ENCODE results near the gene ZDHHC14. TPM values are rescaled to one million over a fixed set of nuclear protein-coding genes. Genes with fewer than 3 reads are reported as not detected.

ZDHHC14 gene
- total RNA-seq, 2 donors from 2014 or later, result 10.2 to 10.6 TPM

DNA sequence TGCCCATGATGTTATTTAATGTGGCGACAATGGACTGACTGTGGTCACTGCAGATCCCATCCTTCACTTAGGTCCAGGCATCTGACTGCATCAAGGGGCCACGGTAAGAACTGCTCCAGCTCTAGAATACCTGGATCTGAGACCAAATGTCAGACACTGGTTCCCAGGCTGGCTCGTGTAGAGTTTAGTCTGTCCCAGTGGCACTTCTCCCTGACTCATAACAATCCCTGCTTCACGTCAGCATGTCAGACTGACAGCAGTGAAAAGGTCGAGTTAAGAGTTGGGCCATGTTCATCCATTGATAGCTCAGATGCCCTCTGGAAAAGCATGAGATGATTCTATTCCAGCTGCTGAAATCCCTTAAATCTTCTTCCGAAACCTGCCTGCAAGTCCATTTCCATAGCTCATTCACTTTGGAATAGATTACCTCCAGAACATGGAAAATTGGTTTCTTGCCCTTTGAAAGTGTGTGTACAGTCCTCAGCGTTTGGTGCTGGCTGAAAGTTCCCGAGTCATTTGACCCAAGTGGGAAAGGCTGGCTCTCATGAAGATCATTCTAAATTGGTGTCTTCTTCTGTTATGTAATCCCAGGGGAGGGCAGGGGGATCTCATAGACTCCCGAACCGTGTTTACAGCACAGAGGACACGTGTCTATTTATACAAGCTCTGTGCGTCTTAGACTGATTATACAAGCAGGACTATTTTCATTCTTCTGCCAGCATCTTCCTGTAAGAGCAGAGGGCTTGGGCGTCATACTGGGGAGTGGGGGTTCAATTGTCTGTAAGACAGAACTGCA lies 160.8 kb downstream of the ZDHHC14 start:
- Histone ChIP-seq H3K36me3 (replicated peaks in 1 of 2; ENCODE audit: insufficient read depth in 1 of 2, low read depth in 2 of 2) (no peaks in the 10 kb centered on the region), H3K27me3 (no peaks in the 10 kb centered on the region), H3K27ac (no peak overlapping the region), H3K4me3 (no peak overlapping the region), H3K9me3 (no peaks in the 10 kb centered on the region), H3K4me1 (no peaks in the 10 kb centered on the region)
- DNase-seq (no peak), ATAC-seq (no peak)
- 77 to 79% methylated on average over 13 of the region's 13 CpGs for WGBS, 2 donors
- TF ChIP-seq, protein P1, sequence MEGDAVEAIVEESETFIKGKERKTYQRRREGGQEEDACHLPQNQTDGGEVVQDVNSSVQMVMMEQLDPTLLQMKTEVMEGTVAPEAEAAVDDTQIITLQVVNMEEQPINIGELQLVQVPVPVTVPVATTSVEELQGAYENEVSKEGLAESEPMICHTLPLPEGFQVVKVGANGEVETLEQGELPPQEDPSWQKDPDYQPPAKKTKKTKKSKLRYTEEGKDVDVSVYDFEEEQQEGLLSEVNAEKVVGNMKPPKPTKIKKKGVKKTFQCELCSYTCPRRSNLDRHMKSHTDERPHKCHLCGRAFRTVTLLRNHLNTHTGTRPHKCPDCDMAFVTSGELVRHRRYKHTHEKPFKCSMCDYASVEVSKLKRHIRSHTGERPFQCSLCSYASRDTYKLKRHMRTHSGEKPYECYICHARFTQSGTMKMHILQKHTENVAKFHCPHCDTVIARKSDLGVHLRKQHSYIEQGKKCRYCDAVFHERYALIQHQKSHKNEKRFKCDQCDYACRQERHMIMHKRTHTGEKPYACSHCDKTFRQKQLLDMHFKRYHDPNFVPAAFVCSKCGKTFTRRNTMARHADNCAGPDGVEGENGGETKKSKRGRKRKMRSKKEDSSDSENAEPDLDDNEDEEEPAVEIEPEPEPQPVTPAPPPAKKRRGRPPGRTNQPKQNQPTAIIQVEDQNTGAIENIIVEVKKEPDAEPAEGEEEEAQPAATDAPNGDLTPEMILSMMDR (IDR thresholded peaks at IDR 0.05), result no peak
- TF ChIP-seq POLR2A (IDR thresholded peaks at IDR 0.05), result no peak
- intact Hi-C loops (cut with DNase I), result no loop called here

DNA sequence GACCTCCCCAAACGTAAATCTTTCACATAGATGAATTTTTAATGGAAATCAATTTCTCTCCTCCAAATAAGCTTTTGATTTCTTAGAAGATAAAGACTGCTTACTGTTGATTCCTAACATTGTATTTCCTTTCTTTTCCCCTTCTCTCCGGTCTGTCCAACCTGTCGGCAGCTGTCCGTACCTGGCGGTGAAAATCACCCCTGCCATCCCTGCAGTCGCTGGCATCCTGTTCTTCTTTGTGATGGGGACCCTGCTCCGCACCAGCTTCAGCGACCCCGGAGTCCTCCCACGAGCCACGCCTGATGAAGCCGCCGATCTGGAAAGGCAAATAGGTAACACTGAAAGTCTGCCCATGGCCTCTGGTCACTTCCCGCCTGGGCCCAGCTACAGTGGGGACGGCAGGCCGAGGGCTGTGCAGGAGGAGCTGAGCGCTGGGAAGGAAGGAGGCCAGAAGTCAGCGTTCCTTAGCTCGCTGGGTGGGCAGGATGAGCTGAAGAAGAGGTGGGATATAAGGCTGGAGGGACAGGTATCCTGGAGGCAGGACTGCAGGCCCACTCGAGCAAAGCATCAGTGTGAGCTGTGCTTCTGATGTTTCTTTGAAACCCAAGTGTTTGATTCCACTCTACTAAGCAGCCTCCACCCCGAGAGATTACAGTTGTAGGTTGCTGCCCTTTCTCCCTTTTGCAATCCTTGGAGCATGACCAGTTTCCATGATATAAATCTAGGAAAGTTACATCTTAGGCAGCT lies 161.6 kb downstream of the ZDHHC14 start:
- Histone ChIP-seq H3K27me3 (no peaks in the 10 kb centered on the region), H3K4me1 (no peaks in the 10 kb centered on the region), H3K36me3 (replicated peaks in 1 of 2; ENCODE audit: insufficient read depth in 1 of 2, low read depth in 2 of 2) (no peaks in the 10 kb centered on the region), H3K27ac (no peak overlapping the region), H3K9me3 (no peaks in the 10 kb centered on the region), H3K4me3 (no peak overlapping the region)
- WGBS, 2 donors, result 85 to 89% methylated on average over 16 to 21 of the region's 21 CpGs
- intact Hi-C loops (cut with DNase I), result no loop called here
- TF ChIP-seq, protein P1 (IDR thresholded peaks at IDR 0.05), result no peak
- no peak for TF ChIP-seq POLR2A (IDR thresholded peaks at IDR 0.05)
- DNase-seq (no peak), ATAC-seq (no peak)

DNA sequence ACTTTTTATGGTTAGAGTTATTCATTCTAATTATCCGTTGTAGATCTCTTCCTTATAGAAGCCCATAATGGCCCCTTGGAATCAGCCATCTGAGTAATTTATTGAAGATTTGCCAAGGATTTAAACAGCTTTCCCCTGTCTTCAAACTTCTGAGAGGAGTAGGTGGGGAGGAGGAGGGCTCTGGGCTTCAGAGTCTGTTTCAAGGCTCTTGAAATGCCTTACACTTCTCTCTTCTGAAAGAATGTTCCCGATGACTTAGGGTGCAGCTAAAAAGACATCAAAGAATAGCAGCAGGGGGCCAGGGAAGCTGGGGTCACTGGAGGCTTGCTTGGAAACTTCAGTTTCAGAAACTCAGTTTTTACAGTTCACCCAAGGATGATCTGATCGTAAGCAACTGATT lies 165.3 kb downstream of the ZDHHC14 start:
- H3K27me3 ChIP-seq, result no peaks in the 10 kb centered on the region
- H3K9me3 ChIP-seq, result no peaks in the 10 kb centered on the region
- TF ChIP-seq, protein P1 (IDR thresholded peaks at IDR 0.05), result no peak
- no peak for TF ChIP-seq POLR2A (IDR thresholded peaks at IDR 0.05)
- no peak for DNase-seq
- ATAC-seq, result no peak
- H3K27ac ChIP-seq, result no peak overlapping the region
- no peaks in the 10 kb centered on the region for H3K36me3 ChIP-seq (replicated peaks in 1 of 2; ENCODE audit: insufficient read depth in 1 of 2, low read depth in 2 of 2)
- 58 to 62% methylated on average over 3 of the region's 3 CpGs for WGBS, 2 donors
- intact Hi-C loops (cut with DNase I), result no loop called here
- H3K4me1 ChIP-seq, result no peaks in the 10 kb centered on the region
- H3K4me3 ChIP-seq, result no peak overlapping the region

DNA sequence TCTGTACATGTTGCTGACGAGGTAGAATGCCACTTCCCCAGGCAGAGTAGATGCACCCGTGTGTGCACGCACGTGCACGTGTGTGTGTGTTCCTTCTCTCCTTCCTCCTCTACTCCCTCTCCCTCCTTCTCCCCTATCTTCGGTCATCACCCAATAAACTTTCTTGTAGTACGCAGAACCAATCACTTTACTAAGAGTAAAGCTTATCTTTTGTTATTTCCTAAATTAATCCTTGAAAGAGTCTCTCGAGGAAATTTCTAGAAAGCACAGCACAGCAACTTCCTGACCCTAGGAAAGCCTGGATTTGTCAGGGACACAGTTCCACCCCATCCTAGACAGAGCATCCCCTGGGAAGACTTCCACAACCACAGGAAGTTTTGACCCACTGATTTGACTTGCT lies 166.1 kb downstream of the ZDHHC14 start:
- Histone ChIP-seq H3K27ac (no peak overlapping the region), H3K4me1 (no peaks in the 10 kb centered on the region), H3K27me3 (no peaks in the 10 kb centered on the region), H3K36me3 (replicated peaks in 1 of 2; ENCODE audit: insufficient read depth in 1 of 2, low read depth in 2 of 2) (no peaks in the 10 kb centered on the region), H3K4me3 (no peak overlapping the region), H3K9me3 (no peaks in the 10 kb centered on the region)
- DNase-seq (no peak), ATAC-seq (no peak)
- WGBS, 2 donors, result 87 to 91% methylated on average over 8 of the region's 8 CpGs
- no peak for TF ChIP-seq POLR2A (IDR thresholded peaks at IDR 0.05)
- TF ChIP-seq, protein P1 (IDR thresholded peaks at IDR 0.05), result no peak
- intact Hi-C loops (cut with DNase I), result no loop called here

Measured in body of pancreas (tissue), 4 donors.